Measurements from ENCODE around the gene ZSCAN18. TPM values are rescaled to one million over a fixed set of nuclear protein-coding genes. Genes with fewer than 3 reads are reported as not detected.

Gene ZSCAN18
- 19.3 and 26.1 TPM in 2 replicates for total RNA-seq

DNA sequence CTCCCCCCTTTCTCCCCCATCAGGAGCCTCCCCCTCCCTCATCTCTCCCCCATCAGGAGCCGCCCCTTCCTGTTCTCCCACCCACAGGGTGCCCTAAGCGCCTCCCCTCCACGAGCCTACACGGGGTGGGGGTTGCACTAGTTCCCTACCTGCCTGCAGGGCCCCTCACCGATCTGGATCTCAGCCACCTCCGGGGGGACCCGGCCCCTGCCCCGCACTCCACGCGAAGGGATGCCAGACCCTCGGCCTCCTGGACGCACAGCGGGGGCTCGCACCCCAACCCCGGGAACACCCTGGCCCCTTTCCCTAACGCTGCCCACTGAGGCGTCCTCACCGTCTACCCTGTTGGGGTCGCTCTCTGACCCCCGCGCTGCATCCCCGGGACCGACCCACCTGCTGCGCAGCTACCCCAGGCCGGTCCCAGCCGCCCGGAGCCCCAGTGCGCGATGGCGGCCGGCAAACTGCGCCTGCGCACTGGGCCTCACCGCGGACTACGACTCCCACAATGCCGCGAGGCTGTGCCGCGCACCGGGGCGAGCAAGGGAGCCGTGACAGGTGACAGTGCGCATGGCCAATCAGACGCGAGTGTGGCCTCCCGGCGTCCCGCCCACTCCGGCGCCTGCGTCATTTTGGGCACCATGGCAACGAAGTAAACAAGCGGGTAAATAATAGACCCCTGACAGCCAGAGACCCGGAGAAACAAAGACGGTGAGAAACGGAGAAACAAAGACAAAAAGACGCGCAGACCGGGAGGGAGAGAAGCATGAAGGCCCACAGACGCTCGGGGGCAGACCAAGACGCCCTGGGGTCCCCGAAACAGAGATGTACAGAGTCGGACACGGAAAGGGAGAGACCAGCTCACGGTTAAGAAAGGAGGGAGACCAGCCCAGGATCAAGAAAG, at the start of gene ZSCAN18:
TSS of gene ZSCAN18 (minus strand) at position 451 of the 901 bp plus-strand sequence. CDS start 7,964 bp downstream, outside the sequence.

GRCh38 chr19:58059003-58059670, 38.9 kb downstream of the ZSCAN18 start, which contains the start of gene ZNF135:
Gene ZNF135 (plus strand): TSS chr19:58059282. CDS start chr19:58060003, 721 bp downstream.

Other genes starting within 250 kb of the ZSCAN18 start
- gene ZNF587, start 248.4 kb downstream of the ZSCAN18 start, total RNA-seq, result 30.1 and 46.1 TPM in 2 replicates
- gene ZNF814, start 209.2 kb downstream of the ZSCAN18 start, total RNA-seq, result 4.2 and 11.1 TPM in 2 replicates
- 8.8 and 12.4 TPM in 2 replicates for gene ZNF417, start 181.6 kb downstream of the ZSCAN18 start, total RNA-seq
- gene ZNF418, start 162.8 kb downstream of the ZSCAN18 start, total RNA-seq, result 2.9 and 3.6 TPM in 2 replicates
- 5.9 and 6.3 TPM in 2 replicates for gene ZNF256, start 150.5 kb downstream of the ZSCAN18 start, total RNA-seq
- 0.57 TPM in 1 of 2 replicates, not detected in the other for gene C19orf18, start 123.7 kb downstream of the ZSCAN18 start, total RNA-seq
- 16.7 and 21.3 TPM in 2 replicates for gene ZNF606, start 95.4 kb downstream of the ZSCAN18 start, total RNA-seq
- not detected in 2 replicates for gene ZSCAN1, start 64.2 kb downstream of the ZSCAN18 start, total RNA-seq
- gene ZNF135, start 38.9 kb downstream of the ZSCAN18 start, total RNA-seq, result 0.98 and 2.1 TPM in 2 replicates
- 10.1 and 10.5 TPM in 2 replicates for gene ZNF329, start 52.6 kb upstream of the ZSCAN18 start, total RNA-seq
- gene ZNF274, start 84.8 kb upstream of the ZSCAN18 start, total RNA-seq, result 20.3 and 23.2 TPM in 2 replicates
- 50.3 and 53.6 TPM in 2 replicates for gene ZNF544, start 130.7 kb upstream of the ZSCAN18 start, total RNA-seq
- gene ZNF8, start 180.7 kb upstream of the ZSCAN18 start, total RNA-seq, result 8.2 and 8.5 TPM in 2 replicates
- gene ERVK3-1, start 207.1 kb upstream of the ZSCAN18 start, total RNA-seq, result 21.6 and 25.9 TPM in 2 replicates
- gene ZSCAN22, start 228.8 kb upstream of the ZSCAN18 start, total RNA-seq, result 3.9 and 4.6 TPM in 2 replicates